Epithelial cell of proximal tubule (primary cell): ENCODE data around the gene MRNIP. TPM values are rescaled to one million over a fixed set of nuclear protein-coding genes. Genes with fewer than 3 reads are reported as not detected.
A peak's percentile ranks its signal among the peaks of the same experiment; 100 is the strongest.

Source experiments
- DNase-seq: peaks from one replicate; pipeline ENCODE4 v3.0.0-alpha.2; 2011; ENCODE audit warnings: low read depth
- H3K4me3 ChIP-seq: 2 replicates; pipeline ENCODE4 v1.5.1; 2011; ENCODE audit warnings: low read depth, mild to moderate bottlenecking, low read length
- CTCF ChIP-seq: conservative IDR thresholded peaks from 2 replicates; pipeline ENCODE4 v1.5.1; 2012; ENCODE audit warnings: low read depth, mild to moderate bottlenecking, low read length
- total RNA-seq: library from RNA; depleted of rRNA; stranded (reverse); fragments of >200 nt; gene quantifications from 2 replicates; pipeline ENCODE4 v1.2.3, GENCODE V29; 2015

The MRNIP gene
- total RNA-seq, 1 donor from 2014 or later = 22.1 TPM

GRCh38 chr5:179820483-179821297 is 37.9 kb downstream of the MRNIP start, which contains the start of gene SQSTM1:
Gene SQSTM1, plus strand, starts transcription at chr5:179820905. Its CDS starts 32 bp downstream, at chr5:179820937.
- no peak for DNase-seq
- peak within 1 kb of the TSS; percentile 84 for H3K4me3 ChIP-seq
- no peak for TF ChIP-seq CTCF

GRCh38 chr5:179820127-179820482 is 38.5 kb downstream of the MRNIP start:
- TF ChIP-seq CTCF = no peak
- H3K4me3 ChIP-seq = peak overlapping the region; percentile 84
- no peak for DNase-seq

GRCh38 chr5:179819296-179820126 is 39.1 kb downstream of the MRNIP start:
- no peak for TF ChIP-seq CTCF
- no peak for DNase-seq
- peak overlapping the region; percentile 84 for H3K4me3 ChIP-seq

- peak overlapping the region; percentile 28 for H3K4me3 ChIP-seq
- TF ChIP-seq CTCF = no peak
Observed at GRCh38 chr5:179818746-179819295, 39.8 kb downstream of the MRNIP start.

GRCh38 chr5:179817890-179818745 is 40.5 kb downstream of the MRNIP start:
- H3K4me3 ChIP-seq = peak overlapping the region; percentile 28
- DNase-seq = no peak
- TF ChIP-seq CTCF = no peak

More at GRCh38 chr5:179818746-179819295, 39.8 kb downstream of the MRNIP start:
- DNase-seq = peak; percentile 74

GRCh38 chr5:179817470-179817840 is 41.2 kb downstream of the MRNIP start:
- DNase-seq = no peak
- peak overlapping the region; percentile 43 for H3K4me3 ChIP-seq
- TF ChIP-seq CTCF = no peak
